Stimulated activated CD8-positive, alpha-beta memory T cell treated with anti-CD3 and anti-CD28 coated beads, Interleukin-12 subunit alpha, Interleukin-12 subunit beta, amount 100 ng/mL, for 1 hour (primary cell): Measurements from ENCODE around the gene BRAT1.
"Not testable (repeated sequence)": the region's sequence is repeated elsewhere in the genome, so short reads cannot be mapped to it uniquely, and the experiment has no call there.

Experiments
- DNase-seq: peaks from one replicate; pipeline ENCODE4 v3.0.0-alpha.2; 2020; ENCODE audit warnings: low read depth

The BRAT1 gene

GRCh38 chr7:2555121-2556052 is at the start of gene BRAT1:
TSS of gene BRAT1 (minus strand) at chr7:2555524. CDS start at chr7:2554431, 1,093 bp downstream.
- DNase-seq = peak; percentile 91

GRCh38 chr7:2604608-2605174 is 49.4 kb upstream of the BRAT1 start:
- DNase-seq = no peak

GRCh38 chr7:2603044-2603965 is 48.0 kb upstream of the BRAT1 start:
- DNase-seq = no peak

DNA sequence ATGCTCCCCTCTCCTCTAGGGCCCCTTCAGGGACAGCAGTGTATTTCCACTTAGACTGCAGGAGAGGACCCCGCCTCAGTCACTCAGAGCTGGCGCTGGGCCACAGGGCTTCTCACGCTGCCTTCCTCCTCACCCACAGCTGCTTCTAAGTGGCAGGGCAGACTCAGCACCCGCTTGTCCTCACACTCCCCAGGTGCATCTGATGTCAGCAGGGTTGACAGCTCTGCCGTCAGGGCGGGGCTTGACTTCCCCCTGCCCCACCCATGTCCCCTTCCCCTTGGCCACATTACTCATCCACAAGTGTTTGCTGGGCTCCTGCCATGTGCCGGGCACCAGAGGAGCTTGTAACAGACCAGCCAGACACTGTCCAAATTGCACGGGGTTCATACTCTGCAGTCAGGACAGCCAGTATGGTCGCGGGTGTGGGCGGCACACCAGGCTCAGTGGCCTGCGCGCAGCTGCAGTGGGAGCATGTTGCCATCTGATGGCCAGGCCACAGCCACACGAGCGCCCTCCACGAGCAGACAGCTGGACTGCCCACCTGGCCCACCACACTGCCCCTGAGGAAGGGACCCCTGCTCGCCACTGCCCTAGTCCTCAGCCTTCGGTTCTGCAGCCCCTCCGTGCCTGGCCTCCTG is 47.2 kb upstream of the BRAT1 start:
- no peak for DNase-seq

DNA sequence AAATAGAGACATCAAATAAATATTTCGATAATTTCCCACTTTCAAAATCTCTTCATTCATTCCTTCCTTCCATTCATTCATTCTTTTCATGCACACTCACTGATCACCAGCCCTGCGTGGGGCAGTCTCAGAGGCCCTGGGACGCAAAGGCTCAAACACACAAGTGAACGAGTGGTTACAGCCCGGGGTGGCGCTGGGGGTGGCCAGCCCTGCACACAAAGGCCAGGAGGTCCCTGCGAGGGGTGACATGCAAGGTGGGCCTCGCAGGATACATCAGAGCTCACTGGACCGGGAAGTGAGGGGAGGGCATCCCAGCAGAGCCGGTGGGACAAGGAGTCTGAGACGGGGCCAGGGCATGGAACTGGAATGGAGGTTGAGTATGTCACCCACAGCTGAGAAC is 46.6 kb upstream of the BRAT1 start:
- no peak for DNase-seq

GRCh38 chr7:2601065-2601464 is 45.7 kb upstream of the BRAT1 start:
- DNase-seq = no peak

DNA sequence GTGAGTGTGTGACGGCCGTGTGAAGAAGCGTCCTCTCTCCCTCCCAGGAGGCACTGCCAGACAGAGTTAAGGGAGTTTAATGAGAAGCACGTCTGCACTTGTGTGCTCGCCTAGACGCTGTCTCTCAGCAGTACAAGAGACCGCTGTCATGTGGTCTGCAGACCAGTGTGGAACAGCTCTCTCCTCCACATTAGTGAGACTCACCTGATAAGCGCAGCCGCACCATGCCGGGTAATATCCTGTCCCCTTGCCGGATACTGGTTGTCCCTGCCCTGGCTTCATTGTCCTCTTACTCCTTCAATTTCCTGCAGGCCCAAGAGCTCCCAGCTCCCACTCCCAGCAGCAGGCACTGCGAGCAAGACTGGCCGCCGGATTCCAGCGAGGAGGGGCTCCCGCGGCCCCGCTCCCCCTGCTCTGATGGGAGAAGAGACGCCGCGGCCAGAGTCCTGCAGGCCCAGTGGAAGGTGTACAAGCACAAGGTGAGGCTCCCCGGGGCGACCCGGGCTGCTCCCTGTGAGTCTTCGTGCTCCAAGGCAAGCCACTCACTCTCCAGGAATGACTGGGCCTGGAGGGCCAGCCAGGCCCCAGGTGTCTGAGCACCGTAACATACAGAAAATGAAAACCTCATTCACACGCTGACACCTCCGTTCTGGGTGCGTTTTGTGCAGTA is 43.0 kb upstream of the BRAT1 start:
- DNase-seq = no peak

- DNase-seq = no peak
Measured at GRCh38 chr7:2597273-2597640, 41.9 kb upstream of the BRAT1 start.

GRCh38 chr7:2596464-2597272 is 41.3 kb upstream of the BRAT1 start:
- DNase-seq = no peak

DNA sequence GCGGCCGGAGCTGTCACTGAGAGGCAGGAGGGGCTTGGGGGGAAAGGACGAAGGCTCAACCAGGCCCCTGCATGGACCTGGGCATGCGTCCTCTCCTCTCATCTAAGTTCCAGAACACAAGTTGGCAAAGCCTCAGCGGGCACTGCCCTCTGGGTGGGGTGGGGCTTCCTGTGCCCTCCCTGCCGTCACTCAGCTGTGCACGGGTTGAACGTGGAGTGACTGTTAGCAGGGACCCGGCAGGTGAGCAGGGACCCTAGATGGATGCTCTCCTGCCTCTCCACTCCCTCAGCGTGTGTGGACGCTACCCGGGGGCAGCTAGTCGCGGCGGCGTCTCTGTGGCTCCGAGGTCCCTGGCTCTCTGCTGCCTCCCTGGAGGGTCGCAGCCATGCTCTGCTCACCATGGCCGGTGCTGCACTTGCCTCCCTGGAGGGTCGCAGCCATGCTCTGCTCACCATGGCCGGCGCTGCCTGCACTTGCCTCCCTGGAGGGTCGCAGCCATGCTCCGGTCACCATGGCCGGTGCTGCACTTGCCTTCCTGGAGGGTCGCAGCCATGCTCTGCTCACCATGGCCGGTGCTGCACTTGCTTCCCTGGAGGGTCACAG is 40.0 kb upstream of the BRAT1 start:
- DNase-seq = no peak

GRCh38 chr7:2594599-2594998 is 39.3 kb upstream of the BRAT1 start:
- DNase-seq = no peak

DNA sequence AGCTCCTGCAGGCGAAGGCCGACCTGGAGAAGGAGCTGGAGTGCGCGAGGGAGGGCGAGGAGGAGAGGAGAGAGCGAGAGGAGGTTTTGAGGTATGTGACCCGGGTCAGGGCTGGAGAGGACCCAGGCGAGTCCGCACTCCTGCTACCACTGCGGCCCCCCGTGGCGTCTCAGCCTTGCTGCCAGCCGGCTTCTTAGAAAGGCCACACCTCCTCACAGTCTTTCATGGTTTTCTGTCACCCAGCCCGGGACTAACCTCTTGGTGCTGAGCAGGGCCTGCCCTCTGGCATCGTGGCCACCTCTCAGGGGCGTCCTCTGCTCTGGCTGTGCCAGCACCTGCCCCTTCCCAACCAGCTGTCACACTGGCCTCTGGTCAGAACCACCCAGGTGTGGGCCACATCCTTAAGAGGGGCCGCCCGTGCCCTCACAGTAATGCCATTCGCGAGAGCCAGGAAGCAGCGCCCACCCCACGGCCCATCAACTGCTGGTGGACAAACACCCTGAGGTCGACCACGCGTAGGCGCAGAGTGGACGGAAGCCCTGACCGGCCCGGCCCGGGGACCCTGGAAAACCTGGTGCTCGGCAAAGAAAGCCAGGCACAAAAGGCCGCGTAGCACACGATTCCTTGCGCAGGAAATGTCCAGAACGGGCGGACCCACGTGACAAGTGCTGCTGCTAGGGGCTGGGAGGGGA is 37.9 kb upstream of the BRAT1 start:
- no peak for DNase-seq

DNA sequence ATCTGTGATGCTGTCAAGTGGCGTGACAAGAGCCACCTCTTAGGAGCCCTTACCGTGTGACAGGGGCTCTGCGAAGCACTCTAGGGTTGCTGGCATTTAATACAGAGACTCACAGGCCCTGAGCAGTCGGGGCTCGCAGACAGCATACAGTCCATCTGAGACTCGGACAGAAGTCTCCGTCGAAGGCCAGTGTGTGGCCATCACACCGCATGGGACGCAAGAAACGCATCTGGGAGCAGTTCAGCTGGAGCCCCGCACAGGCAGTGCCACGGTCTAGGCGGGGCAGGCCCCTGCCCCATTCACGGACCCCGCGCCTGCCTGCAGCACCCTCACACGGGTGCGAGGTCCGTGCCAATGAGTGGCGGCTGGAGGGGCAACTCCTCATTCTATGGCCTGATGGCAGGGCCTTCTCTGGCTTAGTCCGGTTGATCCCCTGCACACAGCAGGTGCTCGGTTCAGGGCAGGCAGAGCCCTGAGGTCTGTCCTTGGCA is 37.1 kb upstream of the BRAT1 start:
- no peak for DNase-seq

- not testable (repeated sequence) for DNase-seq
Measured at GRCh38 chr7:2589941-2590340, 34.6 kb upstream of the BRAT1 start.

GRCh38 chr7:2589341-2589740 is 34.0 kb upstream of the BRAT1 start:
- DNase-seq = no peak

DNA sequence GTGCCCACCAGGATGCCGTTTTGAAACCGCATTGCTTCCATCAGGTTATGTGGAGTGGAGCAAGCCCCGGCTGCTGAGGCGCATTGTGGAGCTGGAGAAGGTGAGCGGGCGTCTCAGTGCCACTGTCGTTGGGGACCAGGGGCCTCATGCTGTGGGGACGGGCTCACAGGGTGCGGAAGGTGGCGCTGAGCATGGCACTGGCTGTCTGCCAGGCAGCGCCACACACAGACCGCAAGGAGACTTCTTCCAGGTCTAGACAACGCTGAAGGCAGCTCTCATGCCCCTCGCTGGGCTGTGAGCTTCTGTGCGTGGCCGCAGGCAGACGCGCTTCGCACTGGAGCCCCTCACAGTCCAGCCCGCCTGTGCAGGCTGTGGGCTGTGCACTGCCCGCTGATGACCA is 32.5 kb upstream of the BRAT1 start:
- no peak for DNase-seq

GRCh38 chr7:2587134-2587533 is 31.8 kb upstream of the BRAT1 start:
- DNase-seq = no peak

GRCh38 chr7:2586326-2587020 is 31.1 kb upstream of the BRAT1 start:
- no peak for DNase-seq

DNA sequence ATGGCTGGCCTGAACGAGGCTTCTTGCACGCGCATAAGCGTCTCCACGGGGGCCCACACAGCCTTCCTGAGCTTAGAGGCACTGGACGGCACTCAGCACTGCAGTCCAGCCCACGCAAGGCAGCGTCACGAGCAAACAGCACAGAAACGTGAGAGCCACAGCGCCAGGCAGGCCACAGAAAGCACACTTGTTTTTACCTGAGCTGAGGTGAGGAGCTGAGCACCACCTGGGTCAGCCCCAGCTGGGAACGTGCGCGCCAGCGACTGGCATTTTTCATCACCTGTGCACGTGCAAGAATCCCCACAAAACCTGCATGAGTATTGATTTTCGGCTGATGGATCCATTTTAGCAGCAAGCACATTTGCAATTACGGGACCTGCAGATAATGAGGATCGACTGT is 30.1 kb upstream of the BRAT1 start:
- DNase-seq = no peak
